ENCODE measurements around the gene PAPPA. TPM values are rescaled to one million over a fixed set of nuclear protein-coding genes. Genes with fewer than 3 reads are reported as not detected.

PAPPA gene
- total RNA-seq, 2 experiments from 2014 or later: not detected

DNA sequence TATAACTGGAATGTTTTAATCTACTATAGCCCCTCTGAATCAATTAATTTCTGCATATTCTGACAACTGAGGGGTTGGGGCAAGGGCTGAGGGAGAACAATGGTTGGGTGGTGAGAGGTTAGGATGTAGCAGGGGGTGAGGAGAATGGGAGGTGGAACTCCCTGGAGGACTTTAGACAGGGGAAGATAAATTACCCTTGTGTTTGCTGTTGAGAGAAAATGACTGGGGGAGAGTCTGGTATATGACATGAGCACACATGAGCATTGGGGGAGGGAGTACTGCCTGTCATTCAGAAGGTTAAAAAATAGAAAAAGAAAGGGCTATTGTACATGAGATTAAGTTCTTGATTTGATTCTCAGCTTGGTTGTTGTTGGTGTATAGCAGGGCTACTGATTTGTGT lies 37.2 kb upstream of the PAPPA start:
- Mint-ChIP-seq H3K27me3 (no peaks in the 10 kb centered on the region), H3K27ac (no peak overlapping the region), H3K9me3 (peaks cover 12% of the 10 kb centered on the region), H3K4me1 (ENCODE audit: low read depth) (no peaks in the 10 kb centered on the region), H3K36me3 (ENCODE audit: low read depth) (no peaks in the 10 kb centered on the region), H3K4me3 (no peak overlapping the region)
- DNase-seq (no peak), ATAC-seq (no peak)
- intact Hi-C loops (cut with micrococcal nuclease): no loop called here
- TF ChIP-seq, protein P1, sequence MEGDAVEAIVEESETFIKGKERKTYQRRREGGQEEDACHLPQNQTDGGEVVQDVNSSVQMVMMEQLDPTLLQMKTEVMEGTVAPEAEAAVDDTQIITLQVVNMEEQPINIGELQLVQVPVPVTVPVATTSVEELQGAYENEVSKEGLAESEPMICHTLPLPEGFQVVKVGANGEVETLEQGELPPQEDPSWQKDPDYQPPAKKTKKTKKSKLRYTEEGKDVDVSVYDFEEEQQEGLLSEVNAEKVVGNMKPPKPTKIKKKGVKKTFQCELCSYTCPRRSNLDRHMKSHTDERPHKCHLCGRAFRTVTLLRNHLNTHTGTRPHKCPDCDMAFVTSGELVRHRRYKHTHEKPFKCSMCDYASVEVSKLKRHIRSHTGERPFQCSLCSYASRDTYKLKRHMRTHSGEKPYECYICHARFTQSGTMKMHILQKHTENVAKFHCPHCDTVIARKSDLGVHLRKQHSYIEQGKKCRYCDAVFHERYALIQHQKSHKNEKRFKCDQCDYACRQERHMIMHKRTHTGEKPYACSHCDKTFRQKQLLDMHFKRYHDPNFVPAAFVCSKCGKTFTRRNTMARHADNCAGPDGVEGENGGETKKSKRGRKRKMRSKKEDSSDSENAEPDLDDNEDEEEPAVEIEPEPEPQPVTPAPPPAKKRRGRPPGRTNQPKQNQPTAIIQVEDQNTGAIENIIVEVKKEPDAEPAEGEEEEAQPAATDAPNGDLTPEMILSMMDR (IDR thresholded peaks at IDR 0.05): no peak
- POLR2A ChIA-PET: no interaction called here
- CTCF ChIA-PET: no interaction called here

GRCh38 chr9:116123171-116123570 lies 30.4 kb upstream of the PAPPA start:
- H3K27me3 Mint-ChIP-seq: no peaks in the 10 kb centered on the region
- H3K27ac Mint-ChIP-seq: no peak overlapping the region
- H3K9me3 Mint-ChIP-seq: peaks cover 8% of the 10 kb centered on the region
- no peaks in the 10 kb centered on the region for H3K4me1 Mint-ChIP-seq (ENCODE audit: low read depth)
- ATAC-seq (no peak), DNase-seq (no peak)
- TF ChIP-seq, protein P1 (IDR thresholded peaks at IDR 0.05): no peak
- no peaks in the 10 kb centered on the region for H3K36me3 Mint-ChIP-seq (ENCODE audit: low read depth)
- H3K4me3 Mint-ChIP-seq: no peak overlapping the region
- intact Hi-C loops (cut with micrococcal nuclease): no loop called here
- ChIA-PET CTCF (no interaction called here), POLR2A (no interaction called here)

DNA sequence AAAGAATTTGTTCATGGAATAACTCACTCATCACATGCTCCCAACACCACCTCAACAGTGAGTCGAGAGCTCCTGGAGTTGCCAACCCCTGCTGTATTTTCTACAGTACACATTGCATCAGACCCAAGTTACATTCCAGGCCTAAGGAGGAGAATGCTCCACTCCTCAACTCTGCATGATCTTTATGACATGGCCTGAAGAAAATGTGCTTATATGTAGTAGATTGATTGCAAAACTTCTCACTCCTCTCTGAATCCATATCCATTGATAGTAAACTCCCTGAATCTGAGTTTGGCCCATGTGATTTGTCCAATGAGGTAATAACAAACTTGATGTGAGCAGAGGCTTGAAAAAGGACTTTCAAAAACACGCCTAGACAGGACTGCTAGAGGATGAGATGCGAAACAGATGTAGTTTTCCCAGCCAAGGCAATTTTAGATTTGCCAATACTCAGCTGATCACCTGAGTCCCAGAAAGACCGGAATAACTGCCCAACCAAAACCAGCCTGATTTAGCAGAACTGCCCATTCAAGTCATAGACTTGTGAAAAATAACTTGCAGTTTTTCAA lies 29.0 kb upstream of the PAPPA start:
- intact Hi-C loops (cut with micrococcal nuclease): no loop called here
- H3K27me3 Mint-ChIP-seq: no peaks in the 10 kb centered on the region

DNA sequence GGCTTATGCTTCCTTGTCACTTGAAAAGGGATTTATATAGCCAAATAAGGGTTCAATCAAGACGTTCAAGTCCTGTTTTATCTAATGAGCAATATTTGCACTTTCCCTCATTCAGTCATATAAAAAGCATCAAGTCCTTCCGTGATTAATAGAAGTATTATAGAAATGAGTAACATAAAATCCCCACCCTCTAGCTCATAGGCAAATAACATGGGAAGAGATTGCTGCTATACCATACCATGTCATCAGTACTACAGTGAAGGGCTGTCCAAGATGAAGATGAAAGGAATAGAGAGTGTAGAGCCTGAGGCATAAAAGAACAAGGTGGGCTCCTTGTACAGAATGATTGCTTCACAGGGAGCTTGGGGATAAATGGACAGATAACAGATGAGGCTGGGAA lies 20.4 kb upstream of the PAPPA start:
- ATAC-seq (no peak), DNase-seq (no peak)
- ChIA-PET CTCF (no interaction called here), POLR2A (no interaction called here)
- Mint-ChIP-seq H3K9me3 (peaks cover 2% of the 10 kb centered on the region), H3K36me3 (ENCODE audit: low read depth) (no peaks in the 10 kb centered on the region), H3K4me3 (no peak overlapping the region), H3K27me3 (no peaks in the 10 kb centered on the region), H3K27ac (no peak overlapping the region), H3K4me1 (ENCODE audit: low read depth) (no peaks in the 10 kb centered on the region)
- intact Hi-C loops (cut with micrococcal nuclease): no loop called here
- TF ChIP-seq, protein P1 (IDR thresholded peaks at IDR 0.05): no peak

More for the DNA sequence above, 29.0 kb upstream of the PAPPA start:
- no peak overlapping the region for H3K4me3 Mint-ChIP-seq
- no peak for DNase-seq
- POLR2A ChIA-PET: no interaction called here
- peaks cover 2% of the 10 kb centered on the region for H3K9me3 Mint-ChIP-seq
- TF ChIP-seq, protein P1 (IDR thresholded peaks at IDR 0.05): no peak
- CTCF ChIA-PET: no interaction called here
- ATAC-seq: no peak
- H3K36me3 Mint-ChIP-seq (ENCODE audit: low read depth): no peaks in the 10 kb centered on the region
- no peak overlapping the region for H3K27ac Mint-ChIP-seq
- no peaks in the 10 kb centered on the region for H3K4me1 Mint-ChIP-seq (ENCODE audit: low read depth)

- ChIA-PET CTCF (no interaction called here), POLR2A (no interaction called here)
- H3K9me3 Mint-ChIP-seq: peaks cover 2% of the 10 kb centered on the region
- H3K36me3 Mint-ChIP-seq (ENCODE audit: low read depth): no peaks in the 10 kb centered on the region
- intact Hi-C loops (cut with micrococcal nuclease): no loop called here
- no peak overlapping the region for H3K4me3 Mint-ChIP-seq
- DNase-seq: no peak
- TF ChIP-seq, protein P1 (IDR thresholded peaks at IDR 0.05): no peak
- no peaks in the 10 kb centered on the region for H3K4me1 Mint-ChIP-seq (ENCODE audit: low read depth)
- H3K27me3 Mint-ChIP-seq: no peaks in the 10 kb centered on the region
- ATAC-seq: no peak
- no peak overlapping the region for H3K27ac Mint-ChIP-seq
Observed at GRCh38 chr9:116134975-116135374, 18.6 kb upstream of the PAPPA start.
